GM13976 (cell line): Measurements from ENCODE around the gene RIN3.

Experiments
- DNase-seq: peaks from one replicate; pipeline ENCODE4 v3.0.0; 2012; ENCODE audit warnings: low spot score
- CTCF ChIP-seq: IDR thresholded peaks from 2 replicates; pipeline ENCODE4 v1.5.1; 2012; ENCODE audit warnings: borderline replicate concordance, mild to moderate bottlenecking; ENCODE audit not compliant: insufficient read depth; ENCODE audit errors: extremely low read depth, missing control alignments, control extremely low read depth
- in situ Hi-C: fragments of 300-500 bp; cut with MboI; formaldehyde crosslinking; loops from one replicate; pipeline ENCODE4 v1.12.0; 2022; ENCODE audit warnings: low sequenced_read_pairs, mixed read lengths, inconsistent platforms; ENCODE audit not compliant: unreplicated experiment

RIN3 gene

GRCh38 chr14:92586963-92587699 lies 73.5 kb downstream of the RIN3 start:
- in situ Hi-C loops, result loop anchor here (25.0 kb wide), 1 partner anchor 200 kb away; the partner anchor contains the start of gene GOLGA5
- no peak for DNase-seq
- TF ChIP-seq CTCF, result peak; percentile 25

DNA sequence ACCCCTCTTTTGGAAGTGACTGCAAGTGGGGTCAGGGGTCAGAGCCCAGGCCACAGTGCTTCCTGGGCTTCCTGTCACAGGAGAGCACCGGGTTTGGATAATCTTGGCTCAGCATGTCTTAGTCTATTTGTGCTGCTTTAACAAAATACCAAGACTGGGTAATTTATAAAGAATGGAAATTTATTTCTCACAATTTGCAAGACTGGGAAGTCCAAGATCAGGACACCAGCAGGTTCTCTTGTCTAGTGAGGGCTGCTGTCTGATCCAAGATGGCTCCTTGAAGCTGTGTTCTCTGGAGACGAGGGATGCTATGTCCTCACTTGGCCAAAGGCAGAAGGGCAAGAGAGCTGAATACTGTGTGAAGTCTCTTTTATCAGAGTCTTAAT lies 74.1 kb downstream of the RIN3 start:
- in situ Hi-C loops, result loop anchor here (25.0 kb wide), 1 partner anchor 200 kb away; the partner anchor contains the start of gene GOLGA5
- TF ChIP-seq CTCF, result no peak
- no peak for DNase-seq

DNA sequence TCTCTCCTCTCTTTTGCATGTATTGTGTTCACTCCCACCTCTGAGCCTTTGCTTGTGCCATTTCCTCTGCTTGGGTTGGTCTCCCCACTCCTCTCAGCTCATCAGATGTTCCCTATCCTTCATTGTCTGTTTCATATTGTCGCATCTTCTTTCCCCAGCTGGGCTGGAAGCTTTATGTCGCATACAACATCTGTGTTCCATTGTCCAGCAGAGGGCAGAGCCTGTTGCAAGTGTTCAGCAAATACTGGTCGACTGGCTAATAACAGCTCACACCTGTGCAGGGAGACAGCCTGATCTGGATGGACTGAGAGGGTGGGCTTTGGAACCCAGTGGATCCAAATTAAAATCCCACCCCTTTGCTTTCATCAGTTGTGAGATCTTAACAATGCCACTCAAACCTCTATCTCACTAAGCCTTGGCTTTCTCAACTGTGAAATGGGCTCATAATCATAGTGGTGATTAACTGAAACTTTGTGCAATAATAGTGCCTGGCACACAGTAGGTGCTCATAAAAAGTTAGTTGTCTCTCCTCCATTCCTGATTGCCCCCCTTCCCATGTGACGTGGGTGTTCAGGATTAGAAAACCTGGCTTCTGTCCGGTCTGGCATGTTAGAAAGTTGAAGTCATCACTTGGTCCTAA lies 75.8 kb downstream of the RIN3 start:
- TF ChIP-seq CTCF, result peak; percentile 71
- no peak for DNase-seq
- in situ Hi-C loops, result loop anchor here (25.0 kb wide), 1 partner anchor 198 kb away; the partner anchor contains the start of gene GOLGA5

DNA sequence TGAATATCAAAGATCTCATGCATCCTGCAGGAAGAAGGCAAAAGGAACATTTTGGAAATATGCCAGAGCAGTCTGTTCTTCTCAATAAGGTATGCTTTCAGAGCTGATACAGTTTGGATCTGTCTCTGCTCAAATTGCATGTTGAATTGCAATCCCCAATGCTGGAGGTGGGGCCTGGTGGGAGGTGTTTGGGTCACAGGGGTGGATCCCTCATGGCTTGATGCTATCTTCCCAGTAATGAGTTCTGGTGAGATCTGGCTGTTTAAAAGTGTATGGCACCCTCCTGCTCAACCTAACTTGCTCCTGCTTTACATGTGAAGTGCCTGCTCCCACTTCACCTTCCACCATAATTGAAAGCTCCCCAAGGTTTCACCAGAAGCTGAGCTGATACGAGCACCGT lies 76.6 kb downstream of the RIN3 start:
- TF ChIP-seq CTCF, result no peak
- no peak for DNase-seq
- in situ Hi-C loops, result loop anchor here (25.0 kb wide), 1 partner anchor 197 kb away; the partner anchor contains the start of gene GOLGA5

DNA sequence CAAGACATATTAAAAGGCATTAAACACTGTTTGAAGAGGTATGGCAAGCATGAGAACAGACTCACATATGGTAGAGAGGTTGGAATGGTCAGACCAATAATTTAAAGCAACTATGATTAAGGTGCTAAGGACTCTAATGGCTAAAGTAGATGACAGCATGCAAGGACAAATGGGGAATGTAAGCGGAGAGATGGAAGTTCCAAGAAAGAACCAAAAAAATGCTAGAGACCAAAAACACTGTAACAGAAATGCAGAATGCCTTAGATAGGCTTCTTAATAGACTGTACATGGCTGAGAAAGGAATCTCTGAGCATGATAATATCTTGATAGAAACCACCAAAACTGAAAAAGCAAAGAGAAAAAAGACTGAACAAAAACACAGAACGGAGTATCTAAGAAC lies 77.4 kb downstream of the RIN3 start:
- DNase-seq, result no peak
- in situ Hi-C loops, result loop anchor here (25.0 kb wide), 1 partner anchor 196 kb away; the partner anchor contains the start of gene GOLGA5
- TF ChIP-seq CTCF, result no peak

GRCh38 chr14:92591346-92591745 lies 77.8 kb downstream of the RIN3 start:
- no peak for TF ChIP-seq CTCF
- no peak for DNase-seq
- in situ Hi-C loops, result loop anchor here (25.0 kb wide), 1 partner anchor 196 kb away; the partner anchor contains the start of gene GOLGA5
